ENCODE results near the gene CEP83.

CEP83 gene

GRCh38 chr12:94261786-94262185, 197.9 kb downstream of the CEP83 start:
- no peak for DNase-seq (ENCODE audit: low read depth)
- no peak for TF ChIP-seq CTCF (IDR thresholded peaks at IDR 0.05; ENCODE audit: low read length, missing control alignments)
- H3K4me3 ChIP-seq (replicated peaks; ENCODE audit: low read depth, low read length) = peak overlapping the region; percentile 69

GRCh38 chr12:94261119-94261518, 198.5 kb downstream of the CEP83 start:
- DNase-seq (ENCODE audit: low read depth) = no peak
- no peak overlapping the region for H3K4me3 ChIP-seq (replicated peaks; ENCODE audit: low read depth, low read length)
- TF ChIP-seq CTCF (IDR thresholded peaks at IDR 0.05; ENCODE audit: low read length, missing control alignments) = no peak

- no peak for TF ChIP-seq CTCF (IDR thresholded peaks at IDR 0.05; ENCODE audit: low read length, missing control alignments)
- H3K4me3 ChIP-seq (replicated peaks; ENCODE audit: low read depth, low read length) = no peak overlapping the region
- no peak for DNase-seq (ENCODE audit: low read depth)
Observed at GRCh38 chr12:94260717-94261116, 198.9 kb downstream of the CEP83 start.

- no peak for DNase-seq (ENCODE audit: low read depth)
- TF ChIP-seq CTCF (IDR thresholded peaks at IDR 0.05; ENCODE audit: low read length, missing control alignments) = no peak
Observed at GRCh38 chr12:94260017-94260416, 199.7 kb downstream of the CEP83 start.

GRCh38 chr12:94258593-94258992, 201.1 kb downstream of the CEP83 start:
- TF ChIP-seq CTCF (IDR thresholded peaks at IDR 0.05; ENCODE audit: low read length, missing control alignments) = no peak
- no peak for DNase-seq (ENCODE audit: low read depth)
- H3K4me3 ChIP-seq (replicated peaks; ENCODE audit: low read depth, low read length) = no peak overlapping the region

More at GRCh38 chr12:94260017-94260416, 199.7 kb downstream of the CEP83 start:
- no peak overlapping the region for H3K4me3 ChIP-seq (replicated peaks; ENCODE audit: low read depth, low read length)
